Mesenteric fat pad (tissue), 1 donor: Measurements from ENCODE around the gene PTPN2. TPM values are rescaled to one million over a fixed set of nuclear protein-coding genes. Genes with fewer than 3 reads are reported as not detected.
"Not testable (repeated sequence)": the region's sequence is repeated elsewhere in the genome, so short reads cannot be mapped to it uniquely, and the experiment has no call there.

Source experiments
- DNase-seq: peaks from one replicate; pipeline ENCODE4 v3.0.0-alpha.2; 2020; ENCODE audit warnings: low spot score
- total RNA-seq: library from RNA; stranded (reverse); fragmentation: NEBNext Ultra II Directional; extraction: Animal tissue kit (Norgen Biotek cat#: 25700); gene quantifications from one replicate; pipeline ENCODE4 v1.2.1, GENCODE V29; 2021
- donor health status: DM: yes; HTN: yes; CAD: no.

Gene PTPN2
- total RNA-seq, 1 donor from 2014 or later = 33.8 TPM

DNA sequence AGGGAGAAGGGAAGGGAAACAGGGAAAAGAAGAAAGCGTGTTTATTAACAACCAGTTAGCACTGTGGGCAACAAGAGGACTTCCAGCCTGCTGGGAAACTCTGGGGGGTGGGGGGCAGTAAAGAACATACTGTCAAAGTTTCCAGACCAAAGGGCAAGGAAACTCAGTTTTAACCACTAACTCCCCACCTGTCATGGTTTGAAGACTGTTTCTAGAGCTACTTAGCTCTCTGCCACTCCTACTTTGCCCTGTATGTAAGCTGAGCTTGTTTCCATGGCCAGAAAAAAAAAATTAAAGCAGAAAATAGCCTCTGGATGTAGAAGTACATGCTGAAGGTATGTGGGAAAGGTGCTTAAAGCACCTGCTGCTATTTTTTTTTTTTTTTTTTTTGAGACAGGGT lies 11.0 kb upstream of the PTPN2 start:
- no peak for DNase-seq

DNA sequence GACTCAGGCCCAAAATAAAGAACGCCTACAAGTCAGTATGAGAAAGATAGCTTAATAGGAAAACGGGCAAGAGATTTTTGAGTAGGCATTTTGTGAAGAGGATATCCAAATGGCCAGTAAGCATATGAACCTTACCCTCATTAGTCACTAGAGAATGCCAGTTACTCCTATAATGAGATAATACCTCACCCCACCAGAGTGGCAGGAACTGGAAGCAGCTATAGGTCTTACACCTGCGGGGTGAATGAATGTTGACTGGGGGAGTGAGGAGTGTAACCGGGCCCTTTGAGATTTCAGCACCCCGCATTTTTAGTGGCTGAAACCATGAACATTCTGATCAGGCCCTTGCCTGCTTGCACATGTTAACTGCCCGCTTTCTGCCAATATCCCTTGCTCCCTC lies 7.5 kb upstream of the PTPN2 start:
- DNase-seq = no peak

DNA sequence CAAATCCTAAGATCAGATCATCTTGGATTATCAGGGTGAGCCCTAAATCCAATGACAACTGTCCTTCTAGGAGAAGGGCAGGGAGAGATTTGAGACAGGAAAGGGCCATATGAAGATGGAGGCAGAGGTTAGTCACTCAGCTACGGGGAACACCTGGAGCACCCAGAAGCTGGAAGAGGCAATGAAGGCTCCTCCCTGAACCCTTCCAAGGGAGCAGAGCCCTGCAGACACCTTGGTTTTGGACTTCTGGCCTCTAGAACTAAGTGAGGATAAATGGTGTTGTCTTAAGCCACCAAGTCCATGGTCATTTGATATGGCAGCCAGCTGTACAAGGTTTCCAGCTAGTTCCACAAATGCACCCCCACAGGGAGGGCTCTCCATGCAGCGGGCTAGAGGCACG lies 6.9 kb upstream of the PTPN2 start:
- no peak for DNase-seq

DNA sequence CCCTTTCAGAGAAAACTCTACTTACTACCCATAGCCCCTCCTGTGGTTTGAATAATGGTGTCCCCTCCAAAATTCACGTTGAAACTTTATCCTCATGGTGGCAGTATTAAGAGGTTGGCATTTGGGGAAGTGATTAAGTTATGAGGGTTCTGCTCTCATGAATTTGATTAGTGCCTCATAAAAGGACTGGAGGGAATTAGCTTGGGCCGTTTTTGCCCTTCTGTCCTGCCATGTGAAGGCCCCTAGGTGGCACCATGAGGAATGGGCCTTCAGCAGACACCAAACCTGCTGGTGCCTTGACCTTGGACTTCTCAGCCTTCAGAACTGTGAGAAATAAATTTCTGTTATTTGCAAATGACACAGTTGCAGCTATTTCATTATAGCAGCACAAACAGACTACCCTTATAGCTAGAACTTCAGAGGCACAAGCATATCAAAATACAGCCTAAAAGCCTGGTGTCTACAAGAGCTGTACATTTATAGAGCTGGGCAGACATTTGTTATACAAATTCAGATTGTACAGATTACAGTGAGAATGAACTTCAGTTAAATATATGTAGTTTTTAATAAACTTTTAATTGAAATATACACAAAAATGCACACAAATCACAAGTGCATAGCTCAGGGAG lies 2.6 kb upstream of the PTPN2 start:
- no peak for DNase-seq

DNA sequence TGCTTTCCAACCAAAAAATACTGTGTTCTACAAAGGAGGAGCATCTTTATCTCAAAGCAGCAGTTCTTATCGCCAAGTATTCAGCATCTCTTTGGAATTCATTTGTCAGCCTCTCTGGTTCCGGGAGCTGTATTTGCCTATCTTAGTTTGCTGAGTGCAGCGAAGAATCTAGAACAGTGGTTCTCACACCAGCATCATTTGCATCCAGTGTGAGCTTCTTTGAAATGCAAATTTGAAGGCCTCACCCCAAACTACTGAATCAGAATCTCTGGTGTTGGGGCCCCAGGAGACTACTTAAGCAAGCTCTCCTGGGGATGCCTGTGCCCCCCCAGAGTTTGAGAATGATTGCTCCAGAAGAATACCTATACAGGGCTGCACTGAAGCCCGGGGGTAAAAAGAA lies 1.5 kb upstream of the PTPN2 start:
- DNase-seq = no peak

DNA sequence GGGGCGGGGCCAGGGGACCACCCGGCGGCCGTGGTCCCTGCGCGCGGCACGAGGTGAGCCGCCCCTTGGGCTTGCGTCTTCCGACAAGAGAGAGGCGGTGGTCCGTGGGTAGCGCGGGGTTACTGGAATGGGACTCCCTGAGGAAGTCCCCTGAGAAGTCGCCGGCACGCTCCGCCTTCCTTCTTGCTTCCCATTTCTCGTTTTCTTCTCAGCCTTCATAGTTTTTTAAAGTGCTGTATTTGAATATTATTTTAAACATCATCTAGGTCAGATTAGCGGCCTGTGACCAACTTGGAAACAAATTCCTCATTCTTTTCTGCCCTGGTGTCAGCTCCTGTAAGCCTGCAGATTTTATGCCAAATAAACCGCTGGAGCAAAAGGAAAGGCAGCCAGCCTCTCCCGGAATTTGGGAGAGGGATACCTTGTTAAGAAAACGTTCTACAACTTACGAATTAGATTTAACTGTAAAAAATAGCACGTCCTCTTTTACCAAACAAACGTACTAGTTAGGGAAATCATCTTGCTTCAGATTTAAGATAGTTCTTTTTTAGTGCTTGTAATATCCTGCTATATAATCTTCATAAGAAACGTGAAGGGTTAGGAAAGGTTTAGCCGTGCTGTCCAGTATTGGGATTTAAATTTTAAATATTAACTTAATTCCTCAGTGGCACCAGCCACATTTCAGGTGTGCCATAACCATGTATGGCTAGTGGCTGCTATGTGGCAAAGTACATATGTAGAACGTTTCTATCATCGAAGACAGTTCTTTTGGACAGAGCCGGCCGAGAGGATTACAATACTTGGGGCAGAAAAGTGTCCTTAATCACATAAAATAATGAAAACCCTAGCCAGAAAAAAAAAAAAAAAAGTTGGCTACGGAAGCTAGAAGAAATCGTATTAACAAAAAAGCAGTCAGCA lies 628 bp upstream of the PTPN2 start:
- DNase-seq = no peak

DNA sequence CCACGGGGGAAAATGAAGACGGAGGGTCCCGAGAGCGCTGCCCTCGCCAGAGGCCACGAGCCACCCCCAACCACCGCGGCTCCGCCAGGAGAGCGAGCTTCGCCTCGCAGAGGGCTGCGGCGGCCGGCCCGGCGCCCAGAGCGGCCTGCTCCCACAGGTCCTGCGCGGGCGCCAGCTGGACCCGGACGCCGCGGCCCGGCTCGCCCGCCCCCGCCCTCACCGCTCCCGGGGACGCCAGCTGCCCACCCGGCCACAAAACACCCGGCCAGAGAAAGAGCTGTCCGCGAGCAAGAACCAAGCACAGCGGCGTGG lies 709 bp downstream of the PTPN2 start:
- no peak for DNase-seq

DNA sequence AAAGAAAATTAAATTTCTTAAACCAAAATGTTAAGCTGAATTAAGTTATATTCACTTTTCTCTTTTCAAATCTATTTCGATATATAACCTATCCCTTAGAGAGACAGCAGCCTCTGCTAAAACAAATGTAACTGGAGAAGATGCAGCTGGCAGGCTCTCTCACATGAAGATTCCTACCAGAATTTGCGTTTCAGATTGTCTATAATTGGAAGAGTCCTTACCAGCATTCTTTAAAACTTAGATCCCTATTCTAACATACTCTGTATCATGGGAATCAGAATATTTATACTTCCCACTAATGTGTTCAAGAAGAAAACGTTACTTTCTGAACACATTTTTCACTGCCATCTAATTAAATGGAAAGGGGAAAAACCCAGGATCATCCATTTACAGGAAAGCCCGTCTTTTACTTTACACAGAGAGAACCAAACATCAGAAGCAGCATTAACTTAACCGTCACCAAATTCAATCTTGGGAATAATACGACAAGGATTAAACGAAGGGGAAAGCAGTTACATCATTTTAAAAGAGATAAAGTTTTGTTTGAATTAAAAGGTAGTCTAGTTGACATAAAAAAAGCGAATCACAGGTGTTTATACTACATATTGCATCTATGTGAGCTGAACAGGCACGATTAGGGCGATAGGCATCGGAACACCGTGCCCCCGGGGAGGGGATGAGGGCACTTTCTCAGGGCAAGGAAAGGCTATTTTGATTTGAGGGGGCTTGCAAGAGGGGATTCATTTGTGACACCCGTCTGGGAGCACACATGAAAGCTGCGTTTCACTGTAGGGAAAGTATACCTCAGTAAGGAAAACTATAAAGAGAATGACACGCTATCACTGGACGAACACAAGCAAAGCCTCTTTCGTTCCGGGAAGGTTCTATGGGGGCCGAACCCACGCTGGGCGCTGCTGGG lies 1.3 kb downstream of the PTPN2 start:
- DNase-seq = no peak

DNA sequence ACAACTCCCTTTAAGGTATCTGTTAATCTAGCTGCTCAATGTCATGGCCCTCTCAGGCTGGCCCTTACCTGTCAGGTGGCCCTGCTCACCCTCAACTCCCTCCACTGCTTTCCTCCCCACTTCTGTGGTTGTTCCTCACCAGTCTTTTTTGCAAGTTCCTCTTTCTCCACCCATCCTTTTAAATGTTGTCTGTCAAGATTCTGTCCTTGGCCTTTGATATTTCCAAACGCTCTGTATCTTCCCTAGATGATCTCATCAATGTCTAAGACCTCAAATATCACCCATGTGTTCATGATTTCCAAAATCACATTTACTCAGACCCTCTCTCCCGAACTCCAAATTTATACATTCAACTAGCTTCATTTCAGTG lies 3.5 kb downstream of the PTPN2 start:
- DNase-seq = no peak

DNA sequence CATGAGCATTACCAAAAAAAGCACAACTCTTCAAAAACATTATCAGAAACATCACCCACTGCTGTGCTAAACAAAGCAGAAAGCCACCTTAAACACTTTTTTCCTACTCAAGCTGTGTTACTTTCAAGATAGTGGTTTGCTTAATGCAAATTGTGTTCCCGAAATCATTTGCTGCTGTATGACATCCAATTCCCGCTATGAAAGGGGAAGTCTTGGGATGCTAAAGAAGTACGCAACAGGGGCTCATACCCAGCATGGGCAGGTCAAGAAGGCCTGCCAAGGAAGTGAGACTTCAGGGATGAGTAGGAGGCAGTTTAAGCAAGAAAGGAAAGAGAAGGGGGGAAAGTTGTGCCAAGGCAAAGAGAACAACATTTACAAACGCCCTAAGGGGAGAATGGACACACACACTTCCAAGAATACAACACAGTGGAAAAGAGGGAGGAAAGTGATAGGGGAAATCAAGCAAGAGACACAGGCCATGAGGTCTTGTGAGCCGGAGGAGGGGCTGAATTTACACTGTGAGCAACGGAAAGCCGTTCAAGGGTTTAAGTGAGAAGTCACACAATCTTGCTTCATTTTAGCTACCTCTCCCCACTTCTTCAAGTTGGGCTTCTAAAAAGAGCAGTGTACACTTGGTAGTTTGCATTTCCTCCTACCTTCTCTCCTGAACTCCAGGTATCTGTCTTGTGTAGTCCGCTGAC lies 4.0 kb downstream of the PTPN2 start:
- no peak for DNase-seq

DNA sequence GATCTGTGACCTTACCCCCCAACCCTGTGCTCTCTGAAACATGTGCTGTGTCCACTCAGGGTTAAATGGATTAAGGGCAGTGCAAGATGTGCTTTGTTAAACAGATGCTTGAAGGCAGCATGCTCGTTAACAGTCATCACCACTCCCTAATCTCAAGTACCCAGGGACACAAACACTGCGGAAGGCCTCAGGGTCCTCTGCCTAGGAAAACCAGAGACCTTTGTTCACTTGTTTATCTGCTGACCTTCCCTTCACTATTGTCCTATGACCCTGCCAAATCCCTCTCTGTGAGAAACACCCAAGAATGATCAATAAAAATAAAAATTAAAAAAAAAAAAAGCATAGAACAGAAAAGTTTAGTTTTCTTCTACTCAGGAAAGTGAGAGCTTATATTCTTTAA lies 9.0 kb downstream of the PTPN2 start:
- not testable (repeated sequence) for DNase-seq

DNA sequence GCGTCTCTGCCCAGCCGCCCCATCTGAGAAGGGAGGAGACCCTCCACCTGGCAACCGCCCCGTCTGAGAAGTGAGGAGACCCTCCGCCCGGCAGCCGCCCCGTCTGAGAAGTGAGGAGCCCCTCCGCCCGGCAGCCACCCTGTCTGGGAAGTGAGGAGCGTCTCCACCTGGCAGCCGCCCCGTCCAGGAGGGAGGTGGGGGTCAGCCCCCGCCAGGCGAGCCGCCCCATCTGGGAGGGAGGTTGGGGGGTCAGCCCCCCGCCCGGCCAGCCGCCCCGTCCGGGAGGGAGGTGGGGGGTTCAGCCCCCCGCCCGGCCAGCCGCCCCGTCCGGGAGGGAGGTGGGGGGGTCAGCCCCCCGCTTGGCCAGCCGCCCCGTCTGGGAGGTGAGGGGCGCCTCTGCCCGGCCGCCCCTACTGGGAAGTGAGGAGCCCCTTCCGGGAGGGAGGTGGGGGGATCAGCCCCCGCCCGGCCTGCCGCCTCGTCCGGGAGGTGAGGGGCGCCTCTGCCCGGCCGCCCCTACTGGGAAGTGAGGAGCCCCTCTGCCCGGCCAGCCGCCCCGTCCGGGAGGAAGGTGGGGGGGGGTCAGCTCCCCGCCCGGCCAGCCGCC lies 10.0 kb downstream of the PTPN2 start:
- not testable (repeated sequence) for DNase-seq

DNA sequence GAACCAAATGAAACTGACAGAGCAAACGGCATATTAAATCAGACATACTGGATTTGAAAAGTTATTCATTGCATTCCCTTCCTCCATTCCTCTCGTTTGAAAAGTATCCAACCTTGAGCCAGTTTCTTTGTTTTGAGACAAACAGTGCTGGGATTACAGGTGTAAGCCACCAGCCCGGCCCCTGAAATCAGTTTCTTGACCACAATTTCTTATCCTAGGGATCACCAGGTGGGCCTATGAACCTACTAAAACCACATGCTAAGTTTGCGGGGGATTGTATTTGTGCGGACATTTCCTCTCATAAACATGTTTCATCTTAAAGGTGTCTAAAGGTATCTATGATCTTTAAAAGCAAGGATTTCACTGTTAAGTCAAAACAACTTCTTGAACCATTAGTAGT lies 11.6 kb downstream of the PTPN2 start:
- DNase-seq = no peak

DNA sequence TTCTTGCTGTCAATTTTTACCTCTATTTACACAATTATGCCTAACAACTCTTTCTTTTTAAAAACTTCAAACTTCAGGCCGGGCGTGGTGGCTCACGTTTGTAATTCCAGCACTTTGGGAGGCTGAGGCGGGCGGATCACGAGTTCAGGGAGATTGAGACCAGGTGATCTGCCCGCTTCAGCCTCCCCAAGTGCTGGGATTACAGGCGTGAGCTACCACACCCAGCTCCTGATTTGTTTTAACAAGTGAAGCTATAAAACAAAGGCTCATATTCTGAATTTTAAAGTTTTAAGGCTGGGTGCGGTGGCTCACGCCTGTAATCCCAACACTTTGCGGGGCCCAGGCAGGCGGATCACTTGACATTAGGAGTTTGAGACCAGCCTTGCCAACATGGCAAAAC lies 15.5 kb downstream of the PTPN2 start:
- no peak for DNase-seq

DNA sequence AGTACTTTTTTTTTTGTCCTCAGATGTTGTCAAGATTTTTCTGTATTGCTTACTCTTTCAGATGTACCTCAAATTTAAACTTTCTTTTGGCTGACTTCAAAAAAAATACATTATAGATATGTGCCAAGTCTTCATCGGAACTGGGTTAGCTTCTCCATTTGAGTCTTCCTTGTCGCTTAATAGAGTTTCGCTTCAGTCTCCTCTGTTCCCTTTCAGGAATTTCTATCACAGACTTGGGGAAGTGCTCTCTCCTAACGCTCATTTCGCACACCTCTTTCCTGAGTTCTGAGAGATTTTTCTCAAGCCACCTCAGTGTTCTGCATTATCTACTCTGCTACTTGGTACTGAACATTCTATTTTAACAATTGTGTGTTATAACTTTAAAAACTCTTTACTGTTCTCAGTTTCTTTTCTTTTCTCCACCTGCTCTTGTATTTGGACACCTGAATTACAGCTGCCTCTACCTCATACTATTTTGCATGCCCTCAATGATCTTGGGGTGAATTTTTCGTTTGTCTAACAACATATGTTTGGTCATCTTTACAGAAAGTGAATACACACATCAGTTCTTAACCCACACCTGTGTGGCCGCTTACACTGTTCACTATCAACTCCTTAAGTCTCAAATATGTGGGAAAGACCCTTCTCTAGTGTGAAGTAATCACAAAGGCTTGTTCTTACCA lies 16.5 kb downstream of the PTPN2 start:
- no peak for DNase-seq

DNA sequence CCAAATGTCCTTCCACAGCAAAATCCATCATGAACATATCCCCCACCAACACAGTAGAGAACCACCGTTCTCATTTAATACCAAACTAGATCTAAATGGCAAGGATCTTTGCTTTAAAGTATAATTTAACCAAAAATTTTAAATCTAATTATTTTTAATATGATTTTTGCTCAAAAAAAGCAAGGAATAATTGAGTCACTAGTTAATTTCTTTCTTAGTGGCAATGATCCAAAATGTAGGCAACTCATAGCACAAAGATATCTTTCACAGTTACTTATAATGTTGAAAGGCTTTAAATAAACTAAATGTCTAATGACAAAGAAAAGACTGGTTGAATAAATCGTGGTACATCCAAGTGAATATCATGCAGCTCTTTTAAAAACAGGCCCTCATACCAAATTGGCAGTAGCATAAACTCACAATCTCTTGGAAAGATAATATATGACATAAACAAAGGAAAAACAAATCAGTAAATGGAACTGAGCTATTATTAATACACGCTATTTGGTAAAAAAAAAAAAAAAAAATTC lies 20.3 kb downstream of the PTPN2 start:
- no peak for DNase-seq

DNA sequence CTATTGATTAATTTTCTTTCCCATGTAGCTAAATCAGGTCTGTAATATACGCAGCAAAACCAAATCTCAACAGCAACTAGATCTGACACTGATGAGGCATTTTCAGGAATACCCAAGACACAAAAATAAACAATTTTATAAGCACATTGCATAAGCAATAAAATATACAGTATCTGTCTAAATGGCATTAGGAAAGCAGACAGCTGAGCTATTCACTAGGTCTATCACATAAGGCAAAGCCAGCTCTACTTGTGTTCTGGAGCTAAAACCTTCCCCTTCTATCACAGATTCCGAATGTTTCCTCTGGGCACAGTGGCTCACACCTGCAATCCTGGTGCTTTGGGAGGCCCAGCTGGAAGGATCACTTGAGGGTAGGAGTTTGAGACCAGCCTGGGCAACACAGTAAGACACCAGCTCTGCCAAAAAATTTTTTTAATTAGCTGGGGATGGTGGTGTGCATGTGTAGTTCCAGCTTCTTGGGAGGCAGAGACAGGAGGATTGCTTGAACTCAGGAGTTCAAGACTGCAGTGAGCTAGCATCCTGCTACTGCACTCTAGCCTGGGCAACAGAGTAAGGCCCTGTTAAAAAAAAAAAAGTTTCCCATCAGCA lies 21.1 kb downstream of the PTPN2 start:
- no peak for DNase-seq

DNA sequence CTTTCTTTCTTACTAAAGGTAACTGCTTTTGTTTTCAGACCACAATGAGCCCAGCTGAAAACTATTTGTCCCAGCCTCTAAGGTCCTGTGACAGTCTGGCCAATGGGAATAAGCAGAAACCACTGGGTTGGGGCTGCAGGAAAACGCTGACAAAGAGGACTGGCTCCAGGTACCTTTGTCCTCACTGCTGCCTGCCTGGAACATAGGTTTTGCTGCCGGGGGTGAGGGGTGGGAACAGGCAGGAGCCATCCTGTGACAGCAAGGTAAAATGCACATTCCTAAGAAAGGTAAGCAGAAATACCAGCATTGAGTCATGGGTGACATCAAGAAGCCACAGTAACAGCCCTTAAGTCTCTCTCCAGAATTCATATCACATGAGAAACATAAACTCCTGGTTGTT lies 21.6 kb downstream of the PTPN2 start:
- DNase-seq = no peak

DNA sequence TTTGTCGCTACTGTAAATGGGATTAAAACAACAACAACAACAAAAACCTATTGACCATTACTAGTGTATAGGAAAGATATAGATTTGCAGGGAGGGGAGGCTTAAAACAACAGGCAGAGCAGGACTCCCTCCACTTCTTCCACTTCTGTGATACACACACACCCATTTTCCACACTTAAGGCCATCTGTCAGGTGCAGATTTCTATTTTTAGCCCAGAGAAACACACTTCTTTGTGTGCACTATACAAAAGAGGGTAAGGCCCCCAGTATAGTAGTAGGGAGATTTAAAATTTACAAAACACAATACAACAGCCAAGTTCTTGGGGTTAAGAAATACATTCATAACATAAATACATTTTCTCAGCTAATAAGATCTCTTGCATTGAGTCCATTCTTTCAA lies 22.4 kb downstream of the PTPN2 start:
- DNase-seq = no peak

DNA sequence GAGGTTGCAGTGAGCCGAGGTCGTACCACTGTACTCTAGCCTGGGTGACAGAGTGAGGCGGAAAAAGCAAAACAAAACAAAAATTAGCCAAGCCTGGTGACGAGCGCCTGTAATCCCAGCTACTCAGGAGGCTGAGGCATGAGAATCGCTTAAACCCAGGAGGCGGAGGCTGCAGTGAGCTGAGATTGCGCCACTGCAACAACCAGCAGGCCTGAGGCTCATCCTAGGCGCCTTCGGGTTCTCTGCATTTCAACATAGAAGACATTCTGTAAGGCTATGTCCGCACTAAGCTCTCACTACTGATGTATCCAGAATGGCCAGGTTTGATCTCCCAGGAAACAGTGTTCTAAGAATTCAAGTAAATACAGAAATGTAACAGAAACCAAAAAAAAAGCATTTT lies 23.5 kb downstream of the PTPN2 start:
- DNase-seq = no peak
